GM23248 (cell line): Measurements from ENCODE around the gene TMEM207. TPM values are rescaled to one million over a fixed set of nuclear protein-coding genes. Genes with fewer than 3 reads are reported as not detected.
A peak's percentile ranks its signal among the peaks of the same experiment; 100 is the strongest.

Experiments used
- DNase-seq: peaks from one replicate; pipeline ENCODE4 v3.0.0-alpha.2; 2015
- H2AFZ ChIP-seq: fragments of 200-600 bp; sonication (generic); 2 replicates; pipeline ENCODE4 v1.6.1; 2016; ENCODE audit warnings: antibody characterized with exemption
- H3F3A ChIP-seq: fragments of 200-600 bp; sonication (generic); 2 replicates; pipeline ENCODE4 v1.6.1; 2016; ENCODE audit warnings: mild to moderate bottlenecking, antibody characterized with exemption, mixed run types; ENCODE audit not compliant: insufficient read depth
- H3K27ac ChIP-seq: fragments of 200-600 bp; sonication (generic); 2 replicates; pipeline ENCODE4 v1.5.1; 2016; ENCODE audit warnings: mild to moderate bottlenecking
- H3K27me3 ChIP-seq: fragments of 200-600 bp; sonication (generic); replicated peaks from 2 replicates; pipeline ENCODE4 v1.6.1; 2016; ENCODE audit warnings: mild to moderate bottlenecking; ENCODE audit not compliant: insufficient read depth
- H3K36me3 ChIP-seq: fragments of 200-600 bp; sonication (generic); 2 replicates; pipeline ENCODE4 v1.6.1; 2016; ENCODE audit warnings: low read depth, mild to moderate bottlenecking
- H3K4me1 ChIP-seq: fragments of 200-600 bp; sonication (generic); 2 replicates; pipeline ENCODE4 v1.6.1; 2016; ENCODE audit warnings: mild to moderate bottlenecking; ENCODE audit not compliant: insufficient read depth
- H3K4me2 ChIP-seq: fragments of 200-600 bp; sonication (generic); one replicate; pipeline ENCODE4 v1.6.1; 2016; ENCODE audit warnings: mild to moderate bottlenecking; ENCODE audit not compliant: unreplicated experiment
- H3K4me3 ChIP-seq: fragments of 200-600 bp; sonication (generic); 2 replicates; pipeline ENCODE4 v1.5.1; 2016; ENCODE audit warnings: mild to moderate bottlenecking
- H3K79me2 ChIP-seq: fragments of 200-600 bp; sonication (generic); 2 replicates; pipeline ENCODE4 v1.6.1; 2016; ENCODE audit warnings: mild to moderate bottlenecking; ENCODE audit not compliant: insufficient read depth
- H3K9ac ChIP-seq: fragments of 200-600 bp; sonication (generic); 2 replicates; pipeline ENCODE4 v1.6.1; 2016; ENCODE audit warnings: mild to moderate bottlenecking
- H3K9me2 ChIP-seq: fragments of 200-600 bp; sonication (generic); 2 replicates; pipeline ENCODE4 v1.6.1; 2016; ENCODE audit warnings: mixed run types, mild to moderate bottlenecking, moderate library complexity; ENCODE audit not compliant: insufficient read depth
- H3K9me3 ChIP-seq: fragments of 200-600 bp; sonication (generic); one replicate; pipeline ENCODE4 v1.6.1; 2017; ENCODE audit warnings: low read depth
- H4K20me1 ChIP-seq: fragments of 200-600 bp; sonication (generic); 2 replicates; pipeline ENCODE4 v1.6.0; 2016; ENCODE audit not compliant: insufficient read depth
- EZH2 ChIP-seq: fragments of 200-600 bp; sonication (generic); IDR thresholded peaks from 2 replicates; pipeline ENCODE4 v1.6.1; 2018; ENCODE audit warnings: antibody characterized with exemption, mild to moderate bottlenecking; ENCODE audit not compliant: insufficient read depth, poor library complexity, severe bottlenecking
- EZH2phosphoT487 ChIP-seq: fragments of 200-600 bp; sonication (generic); IDR thresholded peaks from 2 replicates; pipeline ENCODE4 v1.6.1; 2018; ENCODE audit warnings: antibody characterized with exemption, moderate library complexity, mild to moderate bottlenecking, low read depth; ENCODE audit not compliant: insufficient read depth
- in situ Hi-C: fragments of 300-500 bp; cut with MboI; formaldehyde crosslinking; loops from 2 replicates; pipeline ENCODE4 v1.15.0; 2020
- polyA plus RNA-seq: library from polyadenylated mRNA; unstranded; fragments of >200 nt; fragmentation: Nextera tagmentation; extraction: Ambion mirVana; gene quantifications from 2 replicates; pipeline ENCODE4 v1.2.1, GENCODE V29; 2016
- total RNA-seq: library from RNA; depleted of rRNA; stranded (reverse); fragments of >200 nt; shearing (Covaris generic); gene quantifications from 2 replicates; pipeline ENCODE4 v1.2.3, GENCODE V29; 2014; rRNA removed

Gene TMEM207
- total and polyA plus RNA-seq, 2 experiments from 2014 or later = not detected

- Histone ChIP-seq H3K27ac (no peak overlapping the region), H3K4me2 (peak overlapping the region; percentile 4), H3F3A (peaks cover 55% of the 10 kb centered on the region), H4K20me1 (no peaks in the 10 kb centered on the region), H2AFZ (no peak overlapping the region), H3K9ac (no peak overlapping the region), H3K4me1 (peaks cover 41% of the 10 kb centered on the region), H3K27me3 (no peaks in the 10 kb centered on the region), H3K36me3 (no peaks in the 10 kb centered on the region), H3K79me2 (no peaks in the 10 kb centered on the region), H3K9me2 (no peaks in the 10 kb centered on the region), H3K9me3 (no peaks in the 10 kb centered on the region), H3K4me3 (no peak overlapping the region)
- in situ Hi-C loops = no loop called here
- peak; percentile 40 for DNase-seq
- TF ChIP-seq EZH2phosphoT487 = no peak
- no peak for TF ChIP-seq EZH2
Observed at GRCh38 chr3:190381441-190381840, 68.3 kb downstream of the TMEM207 start.

GRCh38 chr3:190380184-190380583 is 69.5 kb downstream of the TMEM207 start:
- Histone ChIP-seq H3K4me2 (no peak overlapping the region), H2AFZ (no peak overlapping the region), H3K27ac (no peak overlapping the region), H3K27me3 (no peaks in the 10 kb centered on the region), H3K9me3 (no peaks in the 10 kb centered on the region), H3K9ac (no peak overlapping the region), H3F3A (peaks cover 44% of the 10 kb centered on the region), H3K79me2 (no peaks in the 10 kb centered on the region), H3K9me2 (no peaks in the 10 kb centered on the region), H3K36me3 (no peaks in the 10 kb centered on the region), H3K4me1 (peaks cover 30% of the 10 kb centered on the region), H4K20me1 (no peaks in the 10 kb centered on the region), H3K4me3 (no peak overlapping the region)
- TF ChIP-seq EZH2 (no peak), EZH2phosphoT487 (no peak)
- in situ Hi-C loops = no loop called here
- DNase-seq = no peak

Other genes starting within 250 kb of the TMEM207 start
- 0.32 and 0.38 TPM in 2 replicates for gene CLDN1, start 127.5 kb downstream of the TMEM207 start, total RNA-seq
- gene CLDN1, start 127.5 kb downstream of the TMEM207 start, polyA plus RNA-seq = 0.19 and 0.28 TPM in 2 replicates
- gene CLDN16, start 61.7 kb downstream of the TMEM207 start, total RNA-seq = 0.11 TPM in 1 of 2 replicates, not detected in the other
- not detected in 2 replicates for gene CLDN16, start 61.7 kb downstream of the TMEM207 start, polyA plus RNA-seq
- 25.9 and 32.3 TPM in 2 replicates for gene IL1RAP, start 64.2 kb upstream of the TMEM207 start, total RNA-seq
- 17.0 and 17.5 TPM in 2 replicates for gene IL1RAP, start 64.2 kb upstream of the TMEM207 start, polyA plus RNA-seq